WI38 (cell line): ENCODE results near the gene ATP6V0D1.

Source experiments
- H3K4me3 ChIP-seq: 2 replicates; pipeline ENCODE4 v1.5.1; 2011; ENCODE audit warnings: low read depth, mild to moderate bottlenecking, control low read depth, low read length
- CTCF ChIP-seq: IDR thresholded peaks from 2 replicates; pipeline ENCODE4 v1.5.1; 2012; ENCODE audit warnings: low read depth, mild to moderate bottlenecking, control low read depth, low read length

ATP6V0D1 gene

GRCh38 chr16:67446968-67447507, 33.9 kb downstream of the ATP6V0D1 start:
- TF ChIP-seq CTCF: no peak
- H3K4me3 ChIP-seq: no peak overlapping the region

GRCh38 chr16:67445913-67446907, 34.7 kb downstream of the ATP6V0D1 start:
- no peak for TF ChIP-seq CTCF
- H3K4me3 ChIP-seq: no peak overlapping the region

GRCh38 chr16:67445441-67445912, 35.5 kb downstream of the ATP6V0D1 start:
- H3K4me3 ChIP-seq: no peak overlapping the region
- TF ChIP-seq CTCF: no peak

- H3K4me3 ChIP-seq: no peak overlapping the region
- no peak for TF ChIP-seq CTCF
Measured at GRCh38 chr16:67445126-67445426, 35.9 kb downstream of the ATP6V0D1 start.

- TF ChIP-seq CTCF: no peak
- no peak overlapping the region for H3K4me3 ChIP-seq
Measured at GRCh38 chr16:67444259-67445125, 36.5 kb downstream of the ATP6V0D1 start.

GRCh38 chr16:67443265-67443664, 37.7 kb downstream of the ATP6V0D1 start:
- H3K4me3 ChIP-seq: no peak overlapping the region
- TF ChIP-seq CTCF: no peak
